ENCODE results near the gene ATP11A.
"Not testable (repeated sequence)": the region's sequence is repeated elsewhere in the genome, so short reads cannot be mapped to it uniquely, and the experiment has no call there.

ATP11A gene

DNA sequence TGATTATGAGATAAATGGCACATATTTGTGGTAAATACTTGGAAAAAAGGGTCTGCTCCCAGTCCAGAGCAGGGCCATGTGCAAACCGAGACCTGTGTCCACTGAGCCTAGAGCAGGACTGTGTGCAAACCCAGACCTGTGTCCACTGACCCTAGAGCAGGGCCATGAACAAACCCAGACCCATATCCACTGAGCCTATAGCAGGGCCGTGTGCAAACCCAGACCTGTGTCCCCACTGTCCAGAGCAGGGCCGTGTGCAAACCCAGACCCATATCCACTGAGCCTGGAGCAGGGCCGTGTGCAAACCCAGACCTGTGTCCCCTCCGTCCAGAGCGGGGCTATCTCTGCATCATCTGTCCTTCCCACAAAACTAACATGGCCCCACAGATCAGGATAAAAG is 136.0 kb downstream of the ATP11A start:
- no peak for DNase-seq

DNA sequence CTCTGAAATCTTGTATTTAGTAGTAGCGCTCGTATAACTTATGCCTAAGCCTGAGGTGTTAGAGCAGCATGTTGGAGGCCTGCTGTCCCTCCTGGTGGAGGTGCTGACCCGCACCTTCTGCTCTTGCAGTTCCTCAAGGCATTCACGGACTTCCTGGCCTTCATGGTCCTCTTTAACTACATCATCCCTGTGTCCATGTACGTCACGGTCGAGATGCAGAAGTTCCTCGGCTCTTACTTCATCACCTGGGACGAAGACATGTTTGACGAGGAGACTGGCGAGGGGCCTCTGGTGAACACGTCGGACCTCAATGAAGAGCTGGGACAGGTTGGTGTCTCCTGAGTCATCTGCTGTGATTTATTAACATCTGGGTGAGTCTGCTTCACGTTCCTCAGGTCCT is 136.7 kb downstream of the ATP11A start:
- no peak for DNase-seq

DNA sequence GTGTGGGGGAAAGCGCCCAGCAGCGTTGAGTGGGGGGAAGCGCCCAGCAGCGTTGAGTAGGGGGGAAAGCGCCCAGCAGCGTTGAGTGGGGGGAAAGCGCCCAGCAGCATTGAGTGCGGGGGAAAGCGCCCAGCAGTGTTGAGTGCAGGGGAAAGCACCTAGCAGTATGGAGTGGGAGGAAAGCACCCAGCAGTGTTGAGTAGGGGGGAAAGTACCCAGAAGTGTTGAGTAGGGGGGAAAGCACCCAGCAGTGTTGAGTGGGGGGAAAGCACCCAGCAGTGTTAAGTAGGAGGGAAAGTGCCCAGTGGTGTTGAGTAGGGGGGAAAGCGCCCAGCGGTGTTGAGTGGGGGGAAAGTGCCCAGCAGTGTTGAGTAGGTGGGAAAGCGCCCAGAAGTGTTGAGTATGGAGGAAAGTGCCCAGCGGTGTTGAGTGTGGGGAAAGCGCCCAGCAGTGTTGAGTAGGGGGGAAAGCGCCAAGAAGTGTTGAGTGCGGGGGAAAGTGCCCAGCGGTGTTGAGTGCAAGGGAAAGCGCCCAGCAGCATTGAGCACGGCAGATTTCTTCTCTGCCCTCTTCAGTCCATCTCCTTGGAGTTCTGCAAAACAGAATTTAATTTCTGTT is 138.4 kb downstream of the ATP11A start:
- DNase-seq, result no peak

DNA sequence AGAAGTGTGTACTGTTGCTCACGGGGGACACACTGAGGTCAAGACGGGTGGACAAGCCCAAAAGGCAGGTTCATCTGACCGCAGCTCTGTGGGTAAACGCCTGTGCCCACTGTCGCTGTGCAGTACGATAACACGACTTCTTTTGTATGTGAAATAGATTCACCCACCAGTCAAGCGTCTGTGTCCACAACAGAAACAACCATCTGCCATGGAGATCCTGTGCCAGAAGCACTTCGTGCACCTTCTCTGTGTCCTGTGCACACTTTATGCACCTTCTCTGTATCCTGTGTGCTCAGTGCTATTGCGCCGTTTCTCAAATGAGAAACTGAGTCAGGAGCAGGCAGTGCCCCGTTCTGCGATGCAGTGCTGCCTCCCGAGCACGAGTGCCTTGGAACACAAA is 138.9 kb downstream of the ATP11A start:
- DNase-seq, result no peak

DNA sequence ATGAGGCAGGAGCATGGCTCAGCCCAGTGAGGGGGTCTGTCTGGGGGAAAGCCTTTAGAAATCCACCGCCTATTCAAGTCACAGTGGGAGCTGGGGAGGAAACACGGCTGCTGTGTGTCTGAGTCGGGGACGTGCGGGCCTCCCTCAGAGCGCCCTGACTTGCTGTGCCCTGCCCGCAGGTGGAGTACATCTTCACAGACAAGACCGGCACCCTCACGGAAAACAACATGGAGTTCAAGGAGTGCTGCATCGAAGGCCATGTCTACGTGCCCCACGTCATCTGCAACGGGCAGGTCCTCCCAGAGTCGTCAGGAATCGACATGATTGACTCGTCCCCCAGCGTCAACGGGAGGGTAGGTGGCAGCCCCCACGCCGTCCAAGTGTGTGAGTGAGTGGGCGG is 141.4 kb downstream of the ATP11A start:
- DNase-seq, result no peak

DNA sequence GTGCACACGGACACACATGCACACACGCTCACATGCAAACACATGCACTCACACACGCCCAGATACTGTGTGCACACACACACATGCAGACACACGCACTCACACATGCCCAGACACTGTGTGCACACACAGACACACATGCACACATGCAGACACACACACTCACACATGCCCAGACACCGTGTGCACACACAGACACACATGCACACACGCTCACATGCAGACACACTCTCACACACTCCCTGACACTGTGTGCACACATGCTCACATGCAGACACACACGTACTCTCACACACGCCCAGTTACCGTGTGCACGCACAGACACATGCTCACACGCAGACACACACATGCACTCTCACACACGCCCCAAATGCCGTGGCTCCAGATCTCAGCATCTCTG is 142.0 kb downstream of the ATP11A start:
- no peak for DNase-seq

DNA sequence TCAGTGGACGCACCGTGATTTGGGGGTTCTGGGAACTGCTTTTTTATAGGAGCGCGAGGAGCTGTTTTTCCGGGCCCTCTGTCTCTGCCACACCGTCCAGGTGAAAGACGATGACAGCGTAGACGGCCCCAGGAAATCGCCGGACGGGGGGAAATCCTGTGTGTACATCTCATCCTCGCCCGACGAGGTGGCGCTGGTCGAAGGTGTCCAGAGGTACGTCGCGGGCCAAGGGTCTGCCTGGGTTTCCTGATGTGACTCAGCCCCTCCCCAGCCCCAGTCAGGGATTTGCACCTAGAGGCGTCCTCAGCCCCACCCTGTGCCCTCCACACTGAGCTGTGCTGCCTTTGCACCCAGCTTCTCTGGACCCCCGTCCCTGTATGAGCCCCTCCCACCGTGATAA is 143.0 kb downstream of the ATP11A start:
- no peak for DNase-seq

DNA sequence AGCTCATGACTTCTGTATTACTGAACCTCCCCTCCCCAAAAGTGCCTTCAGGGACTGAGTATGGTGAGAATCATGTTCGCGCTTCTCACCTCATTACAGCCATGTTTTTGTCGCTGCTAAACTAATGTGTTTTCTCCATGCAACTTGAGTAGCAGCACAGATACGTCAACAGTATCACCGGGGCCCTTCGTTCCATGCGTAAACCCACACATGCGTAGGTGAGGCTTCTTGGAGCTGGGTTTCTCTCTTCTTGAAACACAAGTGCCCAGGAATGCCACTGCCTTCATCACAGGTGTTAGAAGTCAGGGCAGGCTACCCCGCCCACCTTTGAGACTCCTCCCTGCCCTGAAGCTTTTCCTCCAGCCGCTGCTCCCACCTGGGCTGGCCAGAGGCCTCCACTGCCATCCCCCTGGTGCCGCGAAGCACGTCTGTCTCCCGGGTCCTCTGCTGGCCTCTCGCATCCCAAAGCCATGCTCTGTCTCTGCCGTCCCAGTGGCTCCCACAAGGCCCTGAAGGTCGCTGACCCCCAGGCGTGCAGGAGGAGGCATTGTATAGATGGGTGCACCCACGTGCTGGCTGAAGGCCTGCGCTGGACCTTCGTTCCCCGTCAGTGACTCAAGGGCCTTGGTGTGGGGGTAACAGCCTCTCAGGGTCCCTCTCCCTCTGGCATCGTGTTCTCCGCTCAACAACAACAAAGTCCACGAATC is 143.9 kb downstream of the ATP11A start:
- DNase-seq, result no peak

DNA sequence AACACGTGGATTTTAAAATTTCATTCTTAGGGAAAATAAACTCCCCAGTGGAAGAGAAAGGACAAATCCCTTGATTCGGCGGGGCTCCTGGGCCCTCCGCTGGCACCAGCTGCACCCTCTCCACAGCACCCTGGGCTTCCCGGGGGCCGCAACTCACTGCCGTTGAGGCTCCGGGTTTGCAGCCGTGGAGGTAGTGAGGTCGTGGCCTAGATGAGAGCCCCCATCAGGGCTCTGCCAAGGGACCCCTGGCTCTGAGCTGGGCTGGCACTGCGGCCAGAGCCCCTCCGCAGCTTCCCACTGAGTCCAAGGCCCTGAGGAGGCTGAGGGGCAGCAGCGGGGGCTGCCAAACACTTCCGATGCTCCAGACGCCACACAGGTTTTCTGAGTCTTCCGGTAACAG is 145.5 kb downstream of the ATP11A start:
- no peak for DNase-seq

DNA sequence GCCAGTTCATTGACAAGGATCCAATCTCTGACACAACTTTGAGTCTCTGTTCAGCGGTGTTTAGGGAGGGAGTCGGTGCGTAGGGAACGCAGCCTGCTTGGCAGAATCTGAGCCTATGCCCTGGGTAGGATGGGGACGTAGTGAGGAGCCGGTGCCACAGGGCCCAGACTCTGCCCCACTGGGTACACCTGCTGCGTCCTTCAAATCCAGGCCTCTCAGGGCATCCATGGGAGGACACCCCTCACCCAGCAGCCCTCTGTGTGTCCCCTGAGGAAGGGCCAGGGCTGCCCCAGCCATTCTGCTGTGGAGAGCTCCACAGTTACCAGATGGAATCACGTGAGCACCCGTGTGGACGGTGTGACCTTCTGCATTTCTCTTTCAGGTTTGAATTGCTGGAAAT is 146.0 kb downstream of the ATP11A start:
- no peak for DNase-seq

DNA sequence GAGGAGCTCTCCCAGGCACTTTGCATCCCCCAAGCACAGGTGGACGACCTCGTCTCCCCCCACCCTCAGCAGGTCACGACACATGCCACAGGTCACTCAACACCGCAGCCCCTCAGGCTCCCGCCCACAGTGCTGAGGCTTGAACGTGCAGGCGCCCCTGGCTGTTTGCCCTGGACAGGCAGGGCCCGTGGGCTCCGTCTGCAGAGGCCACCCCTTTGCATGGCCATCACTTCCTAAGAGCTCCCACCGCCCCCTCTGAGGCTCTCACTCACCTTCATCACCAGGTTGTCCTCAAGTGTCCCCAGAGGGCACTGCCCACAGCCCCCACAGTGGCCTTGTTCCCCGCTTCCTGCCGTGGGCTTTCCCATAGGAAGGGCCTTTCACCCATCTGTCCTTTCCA is 147.1 kb downstream of the ATP11A start:
- DNase-seq, result no peak

DNA sequence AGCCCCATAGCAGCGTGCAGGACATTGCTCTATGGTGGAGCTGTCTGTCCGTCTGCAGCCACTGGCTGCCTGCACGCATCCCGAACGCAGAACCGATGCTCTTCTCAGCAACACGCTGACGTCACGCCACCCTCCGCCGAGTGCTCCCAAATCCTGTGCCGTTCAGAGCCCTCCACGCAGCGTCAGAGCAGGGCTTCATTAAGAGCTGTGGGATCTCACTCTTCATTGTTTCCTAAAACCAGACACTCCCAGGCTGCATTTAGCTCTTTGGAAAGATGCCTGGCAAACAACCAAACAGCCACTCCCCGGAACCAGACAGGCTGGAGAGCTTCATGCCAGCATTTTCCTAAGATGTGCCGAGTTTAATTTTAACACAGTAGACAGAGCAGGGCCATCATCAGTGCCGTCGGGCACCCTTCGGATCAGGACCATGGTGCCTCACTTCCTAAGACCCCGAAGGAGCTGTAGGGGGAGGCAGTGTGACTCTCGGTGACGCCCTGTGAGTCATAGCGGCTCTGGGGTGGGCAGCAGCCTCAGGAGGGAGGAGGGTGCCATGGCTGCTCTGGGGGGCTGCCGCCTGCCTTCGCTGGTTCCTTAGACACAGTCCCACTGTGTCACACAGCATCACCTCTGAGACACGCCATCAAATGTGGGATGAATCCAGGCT is 147.7 kb downstream of the ATP11A start:
- DNase-seq, result no peak

DNA sequence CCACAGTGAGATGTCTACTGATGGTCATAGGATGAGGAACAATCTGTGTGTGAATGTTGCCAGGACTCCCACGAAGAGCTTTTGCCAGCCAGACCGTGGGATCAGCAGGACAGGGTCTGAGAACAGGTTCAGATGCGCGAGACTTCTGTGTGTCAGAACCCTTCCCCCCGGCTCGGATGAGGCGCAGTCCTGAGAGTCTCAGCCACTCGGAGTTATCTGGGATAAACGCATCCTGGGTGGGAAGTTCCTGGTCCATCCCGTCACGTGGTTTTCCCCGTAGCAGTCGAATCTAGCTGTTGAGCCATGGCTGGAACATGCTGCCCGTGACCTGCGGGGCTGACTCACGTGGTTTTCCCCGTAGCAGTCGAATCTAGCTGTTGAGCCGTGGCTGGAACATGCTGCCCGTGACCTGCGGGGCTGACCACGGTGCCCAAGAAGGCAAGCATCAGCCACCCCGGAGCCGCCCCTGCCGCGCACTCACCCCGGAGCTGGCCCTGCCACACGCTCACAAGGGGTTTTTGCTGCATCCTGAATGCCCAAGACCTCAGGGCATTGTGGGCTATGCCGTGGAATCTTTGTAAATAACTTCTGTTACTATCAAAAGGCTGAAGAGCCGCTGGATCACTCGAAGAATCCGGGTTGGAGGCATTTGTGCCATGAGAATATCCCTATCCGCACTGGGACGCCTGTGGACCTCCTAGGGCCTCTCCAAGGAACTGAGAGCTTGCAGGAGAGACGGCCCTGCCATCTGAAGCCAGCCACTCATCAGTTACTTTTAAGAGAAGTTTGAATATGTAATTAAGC is 148.4 kb downstream of the ATP11A start:
- no peak for DNase-seq

DNA sequence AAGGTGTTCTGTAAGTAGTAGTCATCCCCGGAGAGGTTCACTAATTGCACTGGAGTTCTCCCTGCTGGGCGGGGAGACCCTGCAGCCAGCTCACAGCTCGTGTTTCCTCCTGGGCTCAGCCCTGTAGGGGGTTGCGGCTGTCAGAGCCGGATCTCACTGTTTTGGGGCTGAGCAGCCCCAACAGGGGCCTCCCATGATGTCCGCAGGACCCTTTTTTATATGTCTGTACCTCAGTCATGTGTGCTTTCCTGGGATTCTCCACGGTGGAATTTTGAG is 148.9 kb downstream of the ATP11A start:
- no peak for DNase-seq

DNA sequence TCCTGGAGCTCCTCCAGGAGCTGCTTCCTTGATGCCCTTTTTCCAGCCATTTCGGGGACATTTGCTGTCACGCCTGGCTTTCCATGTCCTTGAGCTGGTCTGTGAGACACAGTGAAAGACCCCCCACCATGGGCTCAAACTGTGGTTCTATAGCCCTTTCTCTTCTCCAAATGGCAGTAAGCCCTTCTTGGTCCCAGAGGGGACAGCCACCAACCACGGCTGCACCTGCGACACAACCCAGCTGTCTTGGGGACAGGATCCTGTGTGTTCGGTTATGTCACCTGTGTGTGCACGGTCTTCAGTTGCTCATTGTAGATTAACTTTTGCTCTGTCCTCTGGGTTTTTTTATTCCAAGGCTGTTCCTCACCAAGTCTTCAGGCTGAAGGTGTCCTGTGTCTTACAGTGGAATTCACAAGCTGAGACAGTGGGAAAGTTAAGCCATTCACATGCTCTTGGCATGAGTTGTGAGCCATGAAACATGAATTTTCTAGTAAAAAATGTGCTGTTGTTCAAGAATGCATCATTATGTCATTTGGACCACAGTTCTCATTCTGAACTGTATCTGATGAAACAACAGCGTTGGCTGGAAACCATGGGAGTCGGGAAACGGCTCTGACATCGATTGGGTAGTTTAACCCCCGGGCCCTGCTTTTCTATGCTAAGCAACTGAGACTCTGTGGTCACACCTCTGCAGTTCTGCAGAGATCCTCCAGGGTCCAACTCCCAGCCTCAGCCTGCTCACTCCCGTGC is 149.7 kb downstream of the ATP11A start:
- no peak for DNase-seq

DNA sequence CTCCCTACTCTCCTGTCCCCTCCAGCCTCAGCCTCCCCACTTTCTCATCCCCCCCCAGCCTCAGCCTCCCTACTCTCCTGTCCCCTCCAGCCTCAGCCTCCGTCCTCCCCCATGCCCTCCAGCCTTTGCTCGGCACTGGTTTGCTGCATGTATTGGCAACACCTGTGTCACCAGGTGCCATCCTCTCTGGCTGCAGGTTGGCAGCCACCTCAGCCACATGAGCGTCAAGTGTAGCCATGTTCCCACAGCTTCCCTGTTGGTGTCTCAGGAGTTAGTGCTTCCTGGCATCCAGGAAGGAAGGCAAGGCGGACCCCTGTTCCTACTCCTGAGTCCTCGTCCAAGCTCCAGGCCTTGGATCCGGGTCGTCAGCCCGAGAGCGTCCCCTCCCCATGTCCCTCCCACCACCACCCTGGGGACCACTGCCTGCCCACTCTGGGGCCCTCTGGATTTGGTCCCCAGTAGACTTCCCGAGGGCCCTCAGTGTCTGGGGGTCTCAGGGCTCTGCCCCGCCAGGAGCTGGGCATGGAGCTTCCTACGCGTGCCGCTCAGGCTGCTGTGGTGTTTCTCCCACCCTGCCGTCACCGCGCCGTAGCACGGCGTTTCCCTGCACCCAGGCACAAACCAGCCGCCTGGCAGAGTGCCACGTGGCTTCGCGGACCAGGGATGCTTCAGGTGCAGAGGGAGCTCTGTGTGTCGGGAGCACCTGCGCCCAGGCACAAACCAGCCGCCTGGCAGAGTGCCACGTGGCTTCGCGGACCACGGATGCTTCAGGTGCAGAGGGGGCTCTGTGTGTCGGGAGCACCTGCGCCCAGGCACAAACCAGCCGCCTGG is 150.8 kb downstream of the ATP11A start:
- DNase-seq, result no peak

DNA sequence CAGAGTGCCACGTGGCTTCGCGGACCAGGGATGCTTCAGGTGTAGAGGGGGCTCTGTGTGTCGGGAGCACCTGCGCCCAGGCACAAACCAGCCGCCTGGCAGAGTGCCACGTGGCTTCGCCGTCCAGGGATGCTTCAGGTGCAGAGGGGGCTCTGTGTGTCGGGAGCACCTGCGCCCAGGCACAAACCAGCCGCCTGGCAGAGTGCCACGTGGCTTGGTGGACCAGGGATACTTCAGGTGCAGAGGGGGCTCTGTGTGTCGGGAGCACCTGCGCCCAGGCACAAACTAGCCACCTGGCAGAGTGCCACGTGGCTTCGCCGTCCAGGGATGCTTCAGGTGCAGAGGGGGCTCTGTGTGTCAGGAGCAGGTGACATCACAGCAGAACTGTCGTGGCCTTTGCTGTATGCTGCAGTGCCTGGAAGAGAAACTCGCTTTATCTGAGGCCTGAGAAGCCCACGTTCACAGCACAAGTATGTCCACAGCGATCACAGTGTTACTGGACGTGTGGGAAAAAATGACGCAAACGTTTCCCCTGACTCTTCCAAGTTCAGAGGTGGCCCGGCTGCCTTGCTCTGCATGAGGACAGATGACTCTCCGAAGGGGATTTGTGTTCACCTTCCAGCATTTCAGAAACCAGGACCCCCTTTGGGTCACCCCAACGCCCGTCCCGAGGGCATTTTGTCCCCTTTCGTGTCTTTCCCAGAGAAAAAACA is 151.6 kb downstream of the ATP11A start:
- DNase-seq, result not testable (repeated sequence)

DNA sequence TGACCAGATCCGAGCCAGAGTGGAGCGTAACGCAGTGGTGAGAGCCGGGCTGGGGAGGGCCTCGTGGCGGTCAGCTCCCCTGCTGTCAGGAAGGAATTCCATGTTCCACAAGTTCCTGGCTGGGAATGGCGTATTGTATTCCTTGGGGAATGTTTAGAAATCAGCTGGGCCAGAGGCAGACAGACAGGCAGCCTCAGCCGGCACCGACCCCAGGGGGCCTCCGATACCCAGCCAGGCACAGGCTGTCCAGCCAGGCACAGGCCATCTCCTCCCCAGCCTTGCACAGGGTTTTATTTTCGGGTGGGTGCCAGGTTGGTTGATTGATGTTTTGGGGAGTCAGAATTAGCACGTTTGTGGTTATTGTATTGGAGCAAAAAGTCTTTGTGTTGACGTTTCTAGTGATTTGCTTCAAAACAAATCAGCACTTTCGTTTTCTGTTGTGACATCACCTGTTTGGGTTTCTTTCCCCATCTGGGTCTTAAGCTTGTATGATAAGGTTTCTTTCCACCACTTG is 152.6 kb downstream of the ATP11A start:
- DNase-seq, result no peak

DNA sequence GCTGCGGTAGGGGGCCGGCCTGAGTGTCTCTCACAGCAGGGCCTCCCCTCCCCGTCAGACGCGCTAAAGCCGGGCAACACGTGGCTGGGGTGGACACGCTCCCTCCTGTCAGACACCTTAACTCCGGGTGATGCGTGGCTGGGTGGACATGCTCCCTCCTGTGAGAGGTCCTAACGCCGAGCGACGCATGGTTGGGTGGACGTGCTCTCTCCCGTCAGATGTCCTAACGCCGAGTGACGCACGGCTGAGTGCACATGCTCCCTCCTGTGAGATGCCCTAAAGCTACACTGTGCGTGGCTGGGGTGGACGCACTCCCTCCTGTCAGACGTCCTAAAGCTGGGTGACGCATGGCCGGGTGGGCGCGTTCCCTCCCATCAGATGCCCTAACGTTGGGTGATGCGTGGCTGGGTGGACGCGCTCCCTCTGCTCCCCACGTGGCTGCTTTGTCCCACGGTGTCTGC is 153.1 kb downstream of the ATP11A start:
- DNase-seq, result no peak

DNA sequence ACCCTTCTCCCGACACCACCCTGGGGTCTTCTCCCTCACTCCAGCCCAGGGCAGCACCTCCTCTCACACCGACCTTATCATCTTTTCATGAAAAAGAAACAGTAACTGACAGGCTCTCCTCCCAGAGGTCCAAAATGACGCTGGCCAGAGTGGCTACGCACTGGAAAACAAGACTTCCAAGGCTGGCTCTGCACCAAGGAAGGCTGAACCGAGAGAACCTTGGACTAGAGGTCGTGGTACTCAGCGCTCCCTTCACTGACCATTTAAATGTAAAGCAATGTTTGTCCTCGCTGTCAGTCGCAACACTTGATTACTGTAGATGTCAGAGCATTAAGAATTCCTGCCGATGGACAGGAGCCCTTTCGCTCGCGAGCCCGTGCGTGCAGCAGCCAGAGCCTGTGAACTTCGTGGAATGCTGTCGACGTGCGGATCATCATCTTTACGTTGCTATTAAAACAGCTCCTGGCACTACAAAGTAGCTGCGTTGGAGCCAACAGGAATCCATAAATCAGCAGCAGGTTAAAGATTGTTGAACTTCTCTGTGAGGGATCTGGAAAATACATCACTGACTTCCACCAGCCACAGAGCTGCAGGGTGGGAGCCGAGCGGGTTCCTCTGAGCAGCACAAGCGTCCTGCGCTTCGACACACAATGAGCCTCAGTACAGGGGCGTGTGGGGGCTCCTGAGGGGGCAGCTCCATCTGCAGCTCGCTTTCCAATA is 153.7 kb downstream of the ATP11A start:
- DNase-seq, result no peak

DNA sequence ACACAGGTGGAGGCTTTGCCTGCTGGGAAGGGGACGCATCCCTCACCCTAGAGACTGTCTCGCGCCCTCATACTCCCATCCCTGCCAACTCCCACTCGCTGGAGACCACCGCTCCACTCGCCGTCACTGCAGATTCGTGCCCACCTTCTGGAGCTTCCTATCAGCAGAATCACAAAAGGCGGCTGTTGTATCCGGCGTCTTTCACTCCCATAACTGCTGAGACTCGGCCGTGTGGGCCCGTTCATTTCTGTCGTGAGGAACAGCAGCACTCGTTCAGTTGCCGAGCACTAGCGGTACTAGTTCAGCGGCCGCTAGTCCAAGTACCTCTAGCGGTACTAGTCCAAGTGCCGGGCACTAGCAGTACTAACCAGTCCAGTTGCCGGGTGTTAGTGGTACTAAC is 154.6 kb downstream of the ATP11A start:
- no peak for DNase-seq
